WTC11 (cell line): ENCODE results near the gene EML4.

ENCODE experiments used
- TCF7 ChIP-seq: sonication (generic); formaldehyde crosslinking; IDR thresholded peaks from 2 replicates; pipeline ENCODE4 v1.8.0; 2022; ENCODE audit warnings: mild to moderate bottlenecking, low read depth, missing genetic modification reagents, moderate library complexity
- TF ChIP-seq, protein P1 (sequence below): fragments of 200-600 bp; IDR thresholded peaks from 2 replicates; pipeline ENCODE4 v1.8.0; 2022; ENCODE audit warnings: antibody characterized with exemption

DNA sequence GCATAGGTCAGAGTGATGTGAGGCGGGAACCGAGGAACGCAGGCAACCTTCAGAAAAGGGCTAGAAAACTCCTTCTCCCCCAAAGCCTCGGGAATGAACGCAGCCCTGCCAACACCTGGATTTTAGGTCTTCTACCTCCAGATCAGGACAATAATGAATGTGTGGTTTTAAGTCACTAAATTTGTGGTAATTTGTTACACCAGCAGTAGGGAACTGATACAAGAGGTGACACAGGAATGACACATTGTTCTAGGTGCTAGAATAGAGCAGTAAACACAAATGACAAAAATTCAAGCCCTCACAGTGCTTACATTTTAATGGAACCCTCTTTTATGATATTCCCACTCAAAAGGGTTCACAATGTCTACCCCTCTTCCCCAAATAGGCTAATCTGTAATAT is 39.2 kb upstream of the EML4 start:
- TF ChIP-seq, protein P1, sequence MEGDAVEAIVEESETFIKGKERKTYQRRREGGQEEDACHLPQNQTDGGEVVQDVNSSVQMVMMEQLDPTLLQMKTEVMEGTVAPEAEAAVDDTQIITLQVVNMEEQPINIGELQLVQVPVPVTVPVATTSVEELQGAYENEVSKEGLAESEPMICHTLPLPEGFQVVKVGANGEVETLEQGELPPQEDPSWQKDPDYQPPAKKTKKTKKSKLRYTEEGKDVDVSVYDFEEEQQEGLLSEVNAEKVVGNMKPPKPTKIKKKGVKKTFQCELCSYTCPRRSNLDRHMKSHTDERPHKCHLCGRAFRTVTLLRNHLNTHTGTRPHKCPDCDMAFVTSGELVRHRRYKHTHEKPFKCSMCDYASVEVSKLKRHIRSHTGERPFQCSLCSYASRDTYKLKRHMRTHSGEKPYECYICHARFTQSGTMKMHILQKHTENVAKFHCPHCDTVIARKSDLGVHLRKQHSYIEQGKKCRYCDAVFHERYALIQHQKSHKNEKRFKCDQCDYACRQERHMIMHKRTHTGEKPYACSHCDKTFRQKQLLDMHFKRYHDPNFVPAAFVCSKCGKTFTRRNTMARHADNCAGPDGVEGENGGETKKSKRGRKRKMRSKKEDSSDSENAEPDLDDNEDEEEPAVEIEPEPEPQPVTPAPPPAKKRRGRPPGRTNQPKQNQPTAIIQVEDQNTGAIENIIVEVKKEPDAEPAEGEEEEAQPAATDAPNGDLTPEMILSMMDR = no peak
- TF ChIP-seq TCF7 (CRISPR knock-in tag) = no peak
